Endothelial cell of umbilical vein (primary cell): ENCODE measurements around the gene DACT2. TPM values are rescaled to one million over a fixed set of nuclear protein-coding genes. Genes with fewer than 3 reads are reported as not detected.

Experiments used
- BruUV-seq: library from RNA; stranded (reverse); fragments of 400-500 nt; replicated peaks from 2 replicates; lab custom pipeline; 2021; lab: Mats Ljungman, UMichigan
- CTCF ChIA-PET: fragments of 300-600, 350-600 bp; sonication (Branson Sonifier 250); formaldehyde crosslinking; loops from one replicate; lab custom pipeline; 2021; ENCODE audit warnings: antibody characterized with exemption, inconsistent platforms; lab: Charles Lee
- POLR2A ChIA-PET: fragments of 300-600, 350-600 bp; sonication (Branson Sonifier 250); formaldehyde crosslinking; loops from one replicate; lab custom pipeline; 2021; ENCODE audit warnings: antibody characterized with exemption, inconsistent platforms; lab: Charles Lee
- DNase-seq: peaks from one replicate; pipeline ENCODE4 v3.0.0-alpha.2; 2011; ENCODE audit warnings: low read depth, low spot score
- FAIRE-seq: peaks from 2 replicates; lab custom pipeline; 2011; peaks lifted over from hg19 to GRCh38; lab: Jason Lieb, UNC
- H2AFZ ChIP-seq: 2 replicates; pipeline ENCODE4 v1.6.0; 2012; ENCODE audit warnings: low read depth, low read length, control low read depth, inconsistent platforms
- H3K27ac ChIP-seq: 2 replicates; pipeline ENCODE4 v1.5.1; 2011; ENCODE audit warnings: low read depth, mild to moderate bottlenecking, control low read depth, low read length, moderate library complexity; ENCODE audit not compliant: insufficient read depth
- H3K27me3 ChIP-seq, 2 experiments: 2 replicates each; pipeline versions ENCODE4 v1.6.0 to v1.6.1; 2011; ENCODE audit warnings: low read length in 2 of 2, mixed read lengths in 1 of 2; ENCODE audit not compliant: control insufficient read depth in 2 of 2, insufficient read depth in 2 of 2
- H3K36me3 ChIP-seq, 2 experiments: 2 replicates in 1 of 2; 3 replicates in 1 of 2; pipeline ENCODE4 v1.5.1; 2011; ENCODE audit warnings: low read length in 2 of 2, mild to moderate bottlenecking in 1 of 2, moderate library complexity in 1 of 2; ENCODE audit not compliant: control insufficient read depth in 2 of 2, insufficient read depth in 2 of 2; ENCODE audit errors: extremely low read depth in 1 of 2
- H3K4me1 ChIP-seq: 3 replicates; pipeline ENCODE4 v1.5.1; 2011; ENCODE audit warnings: mild to moderate bottlenecking, low read length; ENCODE audit not compliant: control insufficient read depth, insufficient read depth; ENCODE audit errors: extremely low read depth
- H3K4me2 ChIP-seq: 2 replicates; pipeline ENCODE4 v1.6.1; 2011; ENCODE audit warnings: low read length, control low read depth, mixed read lengths; ENCODE audit not compliant: insufficient read depth
- H3K4me3 ChIP-seq, 3 experiments: fragments of 200-600 bp in 1 of 3; sonication (generic), shearing (Covaris generic) in 1 of 3; replicated peaks in 1 of 3; 2 replicates each; pipeline ENCODE4 v1.5.1; 2011 to 2016; ENCODE audit warnings: control low read depth in 3 of 3, low read length in 3 of 3, mild to moderate bottlenecking in 2 of 3, inconsistent platforms in 1 of 3, low read depth in 1 of 3, moderate library complexity in 1 of 3; ENCODE audit not compliant: insufficient read depth in 1 of 3
- H3K79me2 ChIP-seq: 2 replicates; pipeline ENCODE4 v1.6.0; 2012; ENCODE audit warnings: low read length, inconsistent platforms; ENCODE audit not compliant: control insufficient read depth, insufficient read depth
- H3K9ac ChIP-seq: replicated peaks from 2 replicates; pipeline ENCODE3; 2011; ENCODE audit warnings: low read length, control low read depth; ENCODE audit not compliant: insufficient read depth; ENCODE audit errors: extremely low read depth
- H3K9me1 ChIP-seq: replicated peaks from 3 replicates; pipeline ENCODE4 v1.6.0; 2011; ENCODE audit warnings: mild to moderate bottlenecking, low read length; ENCODE audit not compliant: control insufficient read depth, insufficient read depth; ENCODE audit errors: extremely low read depth
- H3K9me3 ChIP-seq: replicated peaks from 2 replicates; pipeline ENCODE4 v1.5.1; 2012; ENCODE audit warnings: low read length, inconsistent platforms; ENCODE audit not compliant: control insufficient read depth, insufficient read depth
- H4K20me1 ChIP-seq: replicated peaks from 2 replicates; pipeline ENCODE3; 2011; ENCODE audit warnings: mild to moderate bottlenecking, low read length; ENCODE audit not compliant: control insufficient read depth, insufficient read depth; ENCODE audit errors: extremely low read depth
- CTCF ChIP-seq, 2 donors: IDR thresholded peaks; 1 replicate in 1 of 2; 2 replicates in 1 of 2; pipeline ENCODE4 v1.5.1; 2011; ENCODE audit warnings: low read length in 2 of 2, mild to moderate bottlenecking in 2 of 2, moderate library complexity in 2 of 2, control low read depth in 1 of 2, inconsistent platforms in 1 of 2, low read depth in 1 of 2; ENCODE audit not compliant: insufficient read depth in 1 of 2; ENCODE audit errors: extremely low read depth in 1 of 2
- FOS ChIP-seq: IDR thresholded peaks from 2 replicates; pipeline ENCODE4 v1.6.1; 2011; ENCODE audit warnings: mild to moderate bottlenecking, low read length, moderate library complexity, borderline replicate concordance; ENCODE audit not compliant: insufficient read depth
- GATA2 ChIP-seq: IDR thresholded peaks from 2 replicates; pipeline ENCODE4 v1.7.0; 2011; ENCODE audit warnings: low read depth, mild to moderate bottlenecking, moderate library complexity, mixed read lengths, low read length; ENCODE audit not compliant: insufficient read length, insufficient read depth
- JUN ChIP-seq: IDR thresholded peaks from 2 replicates; pipeline ENCODE4 v1.6.1; 2011; ENCODE audit warnings: borderline replicate concordance, low read depth; ENCODE audit not compliant: insufficient read length, insufficient read depth
- POLR2AphosphoS5 ChIP-seq: IDR thresholded peaks from 2 replicates; pipeline ENCODE4 v1.6.1; 2012; ENCODE audit warnings: low read depth, mild to moderate bottlenecking, control low read depth, low read length, moderate library complexity; ENCODE audit not compliant: insufficient read depth
- dilution Hi-C: fragments of 300-500 bp; cut with MboI; formaldehyde crosslinking; loops from one replicate; pipeline ENCODE4 v1.15.0; 2019; ENCODE audit warnings: low sequenced_read_pairs; ENCODE audit not compliant: extremely low pct_ligation_motif_present
- intact Hi-C: fragments of 100-400 bp; cut with micrococcal nuclease; formaldehyde crosslinking; loops from one replicate; pipeline ENCODE4 v1.10.0; 2022
- polyA plus RNA-seq, 4 experiments: library from polyadenylated mRNA; depleted of rRNA in 3 of 4; stranded (reverse) in 3 of 4; unstranded in 1 of 4; fragments of >200 nt; gene quantifications; 2 replicates each; pipeline versions ENCODE4 v1.2.1 to v1.2.3, GENCODE V29; 2011 to 2012; ENCODE audit warnings: missing spikeins in 1 of 4
- total RNA-seq: library from RNA; stranded (reverse); gene quantifications from 2 replicates; pipeline ENCODE4 v1.2.3, GENCODE V29; 2021
- TF ChIP-seq, protein P1 (sequence below): IDR thresholded peaks from 2 replicates; pipeline ENCODE4 v1.6.1; 2011; ENCODE audit not compliant: insufficient read depth, insufficient read length

Gene DACT2
- total and polyA plus RNA-seq, 2 donors (not counting 3 experiments of a cell fraction or from before 2014, with no cell fraction given) = not detected

GRCh38 chr6:168311410-168312124 lies 8.0 kb downstream of the DACT2 start:
- no peaks in the 10 kb centered on the region for H3K36me3 ChIP-seq
- POLR2A ChIA-PET = no interaction called here
- no peak for FAIRE-seq
- BruUV-seq = no TSS peak
- TF ChIP-seq CTCF (IDR thresholded peaks at IDR 0.05; ENCODE audit: extremely low read depth in 1 of 2, insufficient read depth in 1 of 2, low read depth in 1 of 2, low read length in 2 of 2) (no peak), FOS (no peak), POLR2AphosphoS5 (no peak), JUN (no peak), GATA2 (no peak)
- TF ChIP-seq, protein P1, sequence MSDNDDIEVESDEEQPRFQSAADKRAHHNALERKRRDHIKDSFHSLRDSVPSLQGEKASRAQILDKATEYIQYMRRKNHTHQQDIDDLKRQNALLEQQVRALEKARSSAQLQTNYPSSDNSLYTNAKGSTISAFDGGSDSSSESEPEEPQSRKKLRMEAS = no peak
- H3K4me1 ChIP-seq = no peaks in the 10 kb centered on the region
- no peak overlapping the region for H2AFZ ChIP-seq
- H4K20me1 ChIP-seq = no peaks in the 10 kb centered on the region
- no peaks in the 10 kb centered on the region for H3K9me3 ChIP-seq
- dilution Hi-C loops = no loop called here
- CTCF ChIA-PET = no interaction called here
- H3K9me1 ChIP-seq = no peaks in the 10 kb centered on the region
- no peak overlapping the region for H3K9ac ChIP-seq
- no peaks in the 10 kb centered on the region for H3K79me2 ChIP-seq
- no peak overlapping the region for H3K4me3 ChIP-seq
- H3K27ac ChIP-seq = no peak overlapping the region
- peaks cover 9 to 12% of the 10 kb centered on the region in 2 experiments for H3K27me3 ChIP-seq
- H3K4me2 ChIP-seq = no peak overlapping the region
- DNase-seq = no peak
- intact Hi-C loops = no loop called here
